HL-60/S4 treated with retinoic acid at 250 ng/mL for 4 days and 3 days (cell line): ENCODE results near the gene RBM45.

Experiments
- in situ Hi-C: fragments of 300-500 bp; cut with MboI; formaldehyde crosslinking; loops from 2 replicates; pipeline ENCODE4 v1.7.0; 2022; ENCODE audit warnings: low sequenced_read_pairs

The RBM45 gene

GRCh38 chr2:178157574-178157973 lies 45.3 kb downstream of the RBM45 start:
- in situ Hi-C loops: no loop called here

- in situ Hi-C loops: no loop called here
Measured at GRCh38 chr2:178159966-178160365, 47.7 kb downstream of the RBM45 start.

GRCh38 chr2:178160601-178161000 lies 48.4 kb downstream of the RBM45 start:
- in situ Hi-C loops: no loop called here

- in situ Hi-C loops: no loop called here
Measured at GRCh38 chr2:178163395-178163794, 51.2 kb downstream of the RBM45 start.

- in situ Hi-C loops: no loop called here
Measured at GRCh38 chr2:178163911-178164310, 51.7 kb downstream of the RBM45 start.

GRCh38 chr2:178173657-178174056 lies 61.4 kb downstream of the RBM45 start:
- in situ Hi-C loops: no loop called here

- in situ Hi-C loops: no loop called here
Measured at GRCh38 chr2:178177066-178177679, 64.9 kb downstream of the RBM45 start.
